Cardiac muscle cell (in vitro differentiated cells and primary cell): ENCODE measurements around the gene EXOC3L1. TPM values are rescaled to one million over a fixed set of nuclear protein-coding genes. Genes with fewer than 3 reads are reported as not detected.

Experiments
- DNase-seq, 2 donors: peaks; one replicate each; pipeline versions ENCODE4 v3.0.0 to v3.0.0-alpha.2; 2010 to 2017; ENCODE audit warnings: low read depth in 1 of 2, low spot score in 1 of 2
- H3K27ac ChIP-seq: fragments of 200-600 bp; sonication (generic); 2 replicates; pipeline ENCODE4 v1.5.1; 2016
- H3K27me3 ChIP-seq: fragments of 200-600 bp; sonication (generic); 2 replicates; pipeline ENCODE4 v1.6.0; 2016; ENCODE audit warnings: control low read depth
- H3K36me3 ChIP-seq: fragments of 200-600 bp; sonication (generic); 2 replicates; pipeline ENCODE4 v1.5.1; 2016; ENCODE audit warnings: control low read depth
- H3K4me1 ChIP-seq: fragments of 200-600 bp; sonication (generic); 2 replicates; pipeline ENCODE4 v1.8.1; 2017; ENCODE audit warnings: low read depth, mild to moderate bottlenecking, mixed run types
- H3K4me3 ChIP-seq: fragments of 200-600 bp; sonication (generic); 2 replicates; pipeline ENCODE4 v1.5.1; 2016; ENCODE audit warnings: mild to moderate bottlenecking
- H3K9me3 ChIP-seq: fragments of 200-600 bp; sonication (generic); 2 replicates; pipeline ENCODE4 v1.5.1; 2017; ENCODE audit warnings: low read depth, mild to moderate bottlenecking, control low read depth
- polyA plus RNA-seq: library from polyadenylated mRNA; unstranded; fragments of >200 nt; fragmentation: Nextera tagmentation; extraction: Ambion mirVana; gene quantifications from 2 replicates; pipeline ENCODE4 v1.2.1, GENCODE V29; 2016
- total RNA-seq: library from RNA; depleted of rRNA; stranded (reverse); fragments of >200 nt; gene quantifications from 2 replicates; pipeline ENCODE4 v1.2.3, GENCODE V29; 2016
- TF ChIP-seq, protein P1 (sequence below): IDR thresholded peaks from 2 replicates; pipeline ENCODE4 v1.5.1; 2012; ENCODE audit warnings: low read depth, mild to moderate bottlenecking, low read length

Gene EXOC3L1
- total and polyA plus RNA-seq, 2 experiments from 2014 or later = 2.9 to 4.3 TPM

DNA sequence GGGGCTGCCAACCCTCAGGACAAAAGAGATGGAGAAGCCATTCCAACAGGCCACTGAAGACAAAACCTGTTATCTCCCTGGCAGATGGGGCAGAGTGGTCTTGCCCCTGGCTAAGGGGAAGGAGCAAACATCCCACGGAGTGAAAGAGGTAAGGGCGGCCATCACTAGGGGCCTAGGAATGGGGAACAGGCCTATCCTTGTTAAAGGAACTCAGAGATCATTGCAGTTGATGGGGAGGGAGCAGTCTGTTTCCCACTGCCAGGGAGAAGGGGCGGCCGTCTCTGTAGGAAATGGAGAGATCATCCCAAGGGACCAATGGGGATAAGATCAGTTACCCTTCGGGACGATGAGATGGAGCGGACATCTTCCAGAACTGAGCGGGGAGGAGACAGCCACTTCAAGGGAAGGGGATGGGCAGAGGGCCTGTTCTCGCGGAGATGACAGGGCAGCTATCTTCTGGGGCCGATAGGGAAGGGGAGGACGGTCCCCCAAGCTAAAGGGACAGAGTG is 36.4 kb upstream of the EXOC3L1 start:
- no peaks in the 10 kb centered on the region for H3K27me3 ChIP-seq
- H3K27ac ChIP-seq = no peak overlapping the region
- H3K36me3 ChIP-seq = peaks cover 13% of the 10 kb centered on the region
- H3K4me3 ChIP-seq = peak overlapping the region; percentile 95
- no peak for DNase-seq
- no peaks in the 10 kb centered on the region for H3K4me1 ChIP-seq
- H3K9me3 ChIP-seq = no peaks in the 10 kb centered on the region
- TF ChIP-seq, protein P1, sequence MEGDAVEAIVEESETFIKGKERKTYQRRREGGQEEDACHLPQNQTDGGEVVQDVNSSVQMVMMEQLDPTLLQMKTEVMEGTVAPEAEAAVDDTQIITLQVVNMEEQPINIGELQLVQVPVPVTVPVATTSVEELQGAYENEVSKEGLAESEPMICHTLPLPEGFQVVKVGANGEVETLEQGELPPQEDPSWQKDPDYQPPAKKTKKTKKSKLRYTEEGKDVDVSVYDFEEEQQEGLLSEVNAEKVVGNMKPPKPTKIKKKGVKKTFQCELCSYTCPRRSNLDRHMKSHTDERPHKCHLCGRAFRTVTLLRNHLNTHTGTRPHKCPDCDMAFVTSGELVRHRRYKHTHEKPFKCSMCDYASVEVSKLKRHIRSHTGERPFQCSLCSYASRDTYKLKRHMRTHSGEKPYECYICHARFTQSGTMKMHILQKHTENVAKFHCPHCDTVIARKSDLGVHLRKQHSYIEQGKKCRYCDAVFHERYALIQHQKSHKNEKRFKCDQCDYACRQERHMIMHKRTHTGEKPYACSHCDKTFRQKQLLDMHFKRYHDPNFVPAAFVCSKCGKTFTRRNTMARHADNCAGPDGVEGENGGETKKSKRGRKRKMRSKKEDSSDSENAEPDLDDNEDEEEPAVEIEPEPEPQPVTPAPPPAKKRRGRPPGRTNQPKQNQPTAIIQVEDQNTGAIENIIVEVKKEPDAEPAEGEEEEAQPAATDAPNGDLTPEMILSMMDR = no peak

DNA sequence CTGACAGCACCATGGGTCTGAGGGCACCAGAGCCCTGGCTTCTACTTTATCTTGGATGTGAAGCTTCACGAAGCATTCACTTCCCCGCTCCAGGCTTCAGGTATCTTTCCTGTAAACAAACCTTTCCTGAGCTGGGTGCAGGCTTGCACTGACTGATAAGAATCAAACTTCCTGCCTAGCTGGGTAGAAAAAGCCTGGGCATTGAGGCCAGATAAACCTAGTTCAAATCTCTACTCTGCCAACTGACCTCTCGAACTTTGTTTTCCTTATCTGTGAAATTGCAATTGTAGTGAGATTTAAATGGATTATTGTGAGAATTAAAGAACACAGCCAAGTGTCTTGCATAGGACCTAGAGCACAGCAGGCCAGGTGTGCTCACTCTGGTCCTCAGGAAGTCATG is 34.1 kb upstream of the EXOC3L1 start:
- Histone ChIP-seq H3K9me3 (no peaks in the 10 kb centered on the region), H3K4me3 (no peak overlapping the region), H3K4me1 (no peaks in the 10 kb centered on the region), H3K27me3 (no peaks in the 10 kb centered on the region), H3K36me3 (no peaks in the 10 kb centered on the region), H3K27ac (no peak overlapping the region)
- TF ChIP-seq, protein P1 = no peak
- DNase-seq = no peak

DNA sequence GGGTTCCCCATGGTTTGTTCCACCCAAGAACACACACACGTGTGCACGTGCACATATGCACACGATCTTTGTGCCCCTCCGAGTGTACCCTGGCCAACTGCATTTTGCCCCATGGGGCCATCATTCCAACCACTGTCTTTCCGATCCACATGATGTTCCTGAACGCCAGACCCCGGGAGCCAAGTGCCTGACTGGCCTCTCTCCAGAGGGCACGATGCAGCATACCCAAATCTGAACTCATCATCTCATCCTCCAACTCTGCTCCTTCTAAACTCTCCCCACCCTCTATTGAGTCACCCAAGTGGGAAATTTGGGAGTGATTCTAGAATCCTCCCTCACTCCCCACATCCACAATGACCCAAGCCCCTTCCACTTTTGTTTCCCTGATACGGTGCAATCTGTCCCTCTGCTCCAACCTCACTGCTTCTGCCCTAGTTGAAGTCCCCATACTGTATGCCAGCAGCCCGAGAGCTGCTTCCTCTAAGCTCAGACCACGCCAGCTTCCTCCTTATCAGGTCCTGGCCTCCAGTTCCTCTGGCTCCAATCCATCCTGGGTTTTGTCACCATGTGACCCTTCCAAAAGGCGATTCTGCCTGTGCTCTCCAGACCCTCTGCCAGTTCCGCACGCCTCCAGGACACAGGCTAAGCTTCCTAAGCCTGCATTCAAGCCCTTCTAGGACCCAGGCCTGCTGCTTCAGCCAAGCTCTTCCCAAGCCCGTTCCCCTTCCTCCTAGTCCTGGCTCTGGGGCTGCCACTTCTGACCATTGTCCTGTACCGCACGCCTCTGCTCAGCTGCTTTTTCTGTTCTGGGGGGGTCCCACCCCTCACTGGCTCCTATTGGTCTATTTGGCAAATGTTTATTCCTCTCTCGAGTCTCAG is 26.9 kb upstream of the EXOC3L1 start:
- no peaks in the 10 kb centered on the region for H3K27me3 ChIP-seq
- peak in 1 of 2 donors; percentile 44 for DNase-seq
- no peaks in the 10 kb centered on the region for H3K9me3 ChIP-seq
- H3K36me3 ChIP-seq = no peaks in the 10 kb centered on the region
- H3K4me3 ChIP-seq = no peak overlapping the region
- TF ChIP-seq, protein P1 = no peak
- H3K4me1 ChIP-seq = no peaks in the 10 kb centered on the region
- H3K27ac ChIP-seq = no peak overlapping the region

DNA sequence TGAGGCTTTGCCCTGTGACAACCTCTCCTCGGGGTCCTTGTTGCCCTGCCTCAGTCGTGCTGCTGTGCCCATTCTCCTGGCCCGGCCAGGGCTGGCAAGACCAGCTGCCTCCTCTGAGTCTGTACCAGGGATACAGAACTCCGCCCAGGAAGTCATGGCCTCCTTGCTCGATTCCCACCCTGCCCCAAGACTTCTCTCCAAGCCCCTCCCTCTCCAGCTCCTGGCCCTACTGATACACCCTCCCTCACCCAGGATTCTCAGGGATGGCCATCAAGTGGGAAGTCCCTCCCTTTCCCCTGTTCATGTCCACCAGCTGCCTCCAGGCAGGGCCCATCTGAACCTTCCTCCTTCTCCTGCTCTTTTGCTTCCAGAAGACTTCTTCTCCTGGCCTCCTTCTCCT is 25.8 kb upstream of the EXOC3L1 start:
- H3K36me3 ChIP-seq = no peaks in the 10 kb centered on the region

DNA sequence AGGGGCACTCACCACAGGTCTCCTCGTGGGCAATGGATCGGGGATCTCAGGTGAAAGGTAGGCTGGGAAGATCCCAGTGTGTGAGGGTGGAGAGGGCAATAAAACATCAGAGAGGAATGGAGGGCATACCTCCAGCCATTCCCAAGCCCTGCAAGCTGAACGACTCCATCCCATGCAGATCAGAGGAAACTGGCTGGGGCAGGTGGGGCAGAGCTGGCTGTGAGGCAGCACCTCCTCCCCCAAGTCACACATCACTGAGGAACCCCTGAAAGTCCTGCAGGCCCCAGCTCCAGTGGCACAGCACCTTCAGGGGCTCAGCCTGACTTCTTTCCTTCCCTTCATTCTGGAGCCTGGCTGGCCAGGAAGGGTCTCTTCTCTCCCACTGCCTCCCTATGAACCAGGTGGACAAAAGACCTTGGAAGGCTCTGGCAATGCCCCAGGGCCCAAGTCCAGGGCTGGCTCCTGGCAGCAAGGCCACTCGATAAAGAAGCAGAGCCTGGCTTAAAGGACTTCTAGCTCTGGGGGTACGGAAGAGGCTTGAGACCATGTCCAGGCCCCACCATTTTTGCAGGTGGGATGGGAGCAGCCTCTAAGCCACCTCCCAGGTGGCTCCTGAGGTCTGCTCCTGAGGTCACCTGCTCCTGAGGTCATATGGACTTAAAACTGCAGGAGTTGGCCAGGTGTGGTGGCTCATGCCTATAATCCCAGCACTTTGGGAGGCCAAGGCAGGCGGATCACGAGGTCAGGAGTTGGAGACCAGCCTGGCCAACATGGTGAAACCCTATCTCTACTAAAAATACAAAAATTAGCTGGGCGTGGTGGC is 23.5 kb upstream of the EXOC3L1 start:
- Histone ChIP-seq H3K27ac (no peak overlapping the region), H3K27me3 (no peaks in the 10 kb centered on the region), H3K4me3 (no peak overlapping the region), H3K36me3 (no peaks in the 10 kb centered on the region), H3K9me3 (no peaks in the 10 kb centered on the region), H3K4me1 (no peaks in the 10 kb centered on the region)
- no peak for DNase-seq
- TF ChIP-seq, protein P1 = no peak

More for the DNA sequence above, 25.8 kb upstream of the EXOC3L1 start:
- TF ChIP-seq, protein P1 = no peak
- no peaks in the 10 kb centered on the region for H3K27me3 ChIP-seq
- H3K27ac ChIP-seq = no peak overlapping the region
- no peaks in the 10 kb centered on the region for H3K9me3 ChIP-seq
- H3K4me1 ChIP-seq = no peaks in the 10 kb centered on the region
- no peak for DNase-seq
- H3K4me3 ChIP-seq = no peak overlapping the region
